Trophoblast cell (in vitro differentiated cells and primary cell): ENCODE measurements around the gene ZNF358.
A peak's percentile ranks its signal among the peaks of the same experiment; 100 is the strongest.

ENCODE experiments used
- DNase-seq, 2 donors: peaks; one replicate each; pipeline ENCODE4 v3.0.0-alpha.2; 2016
- H2AFZ ChIP-seq: 2 replicates; pipeline ENCODE4 v1.6.1; 2013; ENCODE audit warnings: low read length, moderate library complexity, mild to moderate bottlenecking; ENCODE audit not compliant: insufficient read depth, poor library complexity
- H2AK5ac ChIP-seq: 2 replicates; pipeline ENCODE4 v1.6.1; 2013; ENCODE audit warnings: mild to moderate bottlenecking, low read length
- H2BK120ac ChIP-seq: 2 replicates; pipeline ENCODE4 v1.6.1; 2013; ENCODE audit warnings: low read length, mild to moderate bottlenecking, moderate library complexity; ENCODE audit not compliant: insufficient read depth, poor library complexity
- H2BK12ac ChIP-seq: 2 replicates; pipeline ENCODE4 v1.6.1; 2013; ENCODE audit warnings: mild to moderate bottlenecking, low read length, moderate library complexity
- H2BK5ac ChIP-seq: 2 replicates; pipeline ENCODE4 v1.6.1; 2013; ENCODE audit warnings: low read length, low read depth, moderate library complexity, mild to moderate bottlenecking; ENCODE audit not compliant: poor library complexity
- H3K14ac ChIP-seq: 2 replicates; pipeline ENCODE4 v1.6.1; 2013; ENCODE audit warnings: mild to moderate bottlenecking, low read length
- H3K18ac ChIP-seq: 2 replicates; pipeline ENCODE4 v1.6.1; 2013; ENCODE audit warnings: mild to moderate bottlenecking, low read length
- H3K23ac ChIP-seq: 2 replicates; pipeline ENCODE4 v1.6.1; 2013; ENCODE audit warnings: low read length
- H3K27ac ChIP-seq: 2 replicates; pipeline ENCODE4 v1.5.1; 2013; ENCODE audit warnings: low read depth, mild to moderate bottlenecking, inconsistent platforms, low read length, moderate library complexity
- H3K27me3 ChIP-seq: 2 replicates; pipeline ENCODE4 v1.6.1; 2013; ENCODE audit warnings: inconsistent platforms, mild to moderate bottlenecking, low read length, moderate library complexity; ENCODE audit not compliant: insufficient read depth
- H3K36me3 ChIP-seq, 2 experiments: 1 replicate in 1 of 2; 2 replicates in 1 of 2; pipeline ENCODE4 v1.6.1; 2013; ENCODE audit warnings: low read length in 2 of 2, mild to moderate bottlenecking in 2 of 2, moderate library complexity in 1 of 2; ENCODE audit not compliant: insufficient read depth in 2 of 2, control insufficient read depth in 1 of 2
- H3K4ac ChIP-seq: 2 replicates; pipeline ENCODE4 v1.6.1; 2013; ENCODE audit warnings: low read depth, mild to moderate bottlenecking, low read length, moderate library complexity
- H3K4me1 ChIP-seq, 2 experiments: 1 replicate in 1 of 2; 2 replicates in 1 of 2; pipeline ENCODE4 v1.6.1; 2013; ENCODE audit warnings: low read length in 2 of 2, mild to moderate bottlenecking in 2 of 2, moderate library complexity in 1 of 2; ENCODE audit not compliant: insufficient read depth in 2 of 2, control insufficient read depth in 1 of 2
- H3K4me2 ChIP-seq: 2 replicates; pipeline ENCODE4 v1.6.1; 2013; ENCODE audit warnings: inconsistent platforms, mild to moderate bottlenecking, low read length, moderate library complexity
- H3K4me3 ChIP-seq: 2 replicates; pipeline ENCODE4 v1.5.1; 2013; ENCODE audit warnings: mild to moderate bottlenecking, low read depth, low read length, inconsistent platforms
- H3K79me1 ChIP-seq: one replicate; pipeline ENCODE4 v1.6.1; 2013; ENCODE audit warnings: low read length
- H3K79me2 ChIP-seq: 2 replicates; pipeline ENCODE4 v1.6.1; 2013; ENCODE audit warnings: low read length, mild to moderate bottlenecking; ENCODE audit not compliant: control insufficient read depth, insufficient read depth, poor library complexity
- H3K9ac ChIP-seq: 2 replicates; pipeline ENCODE4 v1.6.1; 2013; ENCODE audit warnings: mild to moderate bottlenecking, low read length
- H3K9me3 ChIP-seq: 2 replicates; pipeline ENCODE4 v1.6.1; 2013; ENCODE audit warnings: low read depth, mild to moderate bottlenecking, control low read depth, inconsistent platforms, low read length; ENCODE audit not compliant: insufficient read depth
- H4K12ac ChIP-seq: 2 replicates; pipeline ENCODE4 v1.6.1; 2013; ENCODE audit warnings: low read depth, mild to moderate bottlenecking, low read length, moderate library complexity
- H4K8ac ChIP-seq: 2 replicates; pipeline ENCODE4 v1.6.1; 2013; ENCODE audit warnings: low read depth, mild to moderate bottlenecking, low read length, moderate library complexity
- H4K91ac ChIP-seq: one replicate; pipeline ENCODE4 v1.6.1; 2013; ENCODE audit warnings: low read depth, mild to moderate bottlenecking, low read length, moderate library complexity
- WGBS: extraction: QIAGEN DNeasy Blood & Tissue Kit; methylation state at CpG from one replicate; pipeline ENCODE4 v1.1.7; 2013; ENCODE audit warnings: missing lambda C conversion rate; ENCODE audit not compliant: insufficient read length, insufficient coverage; ENCODE audit errors: extremely low coverage; 5-methylcytosine and 5-hydroxymethylcytosine counted together

The ZNF358 gene

DNA sequence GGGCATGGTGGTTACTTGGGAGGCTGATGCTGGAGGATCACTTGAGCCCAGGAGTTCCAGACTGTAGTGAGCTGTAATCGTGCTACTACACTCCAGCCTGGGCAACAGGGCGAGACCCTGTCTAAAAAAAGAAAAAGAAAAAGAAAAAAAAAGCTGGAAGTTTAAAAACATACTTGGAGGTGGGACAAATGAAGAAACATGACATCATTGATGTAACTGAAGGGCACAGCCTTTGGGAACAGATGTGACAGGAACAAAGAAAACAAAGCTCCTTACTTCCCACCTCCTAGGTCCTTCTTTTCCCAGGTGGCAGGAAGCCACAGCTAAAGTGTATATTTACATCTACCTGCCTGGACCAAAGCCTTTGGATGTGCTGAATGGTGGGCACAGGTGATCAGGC, 29.0 kb upstream of the ZNF358 start:
- WGBS = no CpG with 5 or more reads among the region's 2 CpGs
- H4K91ac ChIP-seq = no peak overlapping the region
- H3K4me1 ChIP-seq = peaks cover 17 to 24% of the 10 kb centered on the region in 2 experiments
- no peak overlapping the region for H2AK5ac ChIP-seq
- no peak overlapping the region for H4K12ac ChIP-seq
- no peak overlapping the region for H3K18ac ChIP-seq
- peaks cover 26% of the 10 kb centered on the region for H3K79me1 ChIP-seq
- H2AFZ ChIP-seq = no peak overlapping the region
- H2BK5ac ChIP-seq = no peak overlapping the region
- no peak overlapping the region for H3K9ac ChIP-seq
- no peak overlapping the region for H3K4me2 ChIP-seq
- H4K8ac ChIP-seq = no peak overlapping the region
- H3K23ac ChIP-seq = no peak overlapping the region
- H3K36me3 ChIP-seq = no peaks in the 10 kb centered on the region
- H3K27me3 ChIP-seq = no peaks in the 10 kb centered on the region
- no peak for DNase-seq
- no peak overlapping the region for H3K27ac ChIP-seq
- no peak overlapping the region for H3K4ac ChIP-seq
- peaks cover 3% of the 10 kb centered on the region for H3K9me3 ChIP-seq
- H3K79me2 ChIP-seq = peaks cover 5% of the 10 kb centered on the region
- H2BK12ac ChIP-seq = peak overlapping the region; percentile 42
- no peak overlapping the region for H2BK120ac ChIP-seq
- H3K4me3 ChIP-seq = no peak overlapping the region
- no peak overlapping the region for H3K14ac ChIP-seq

DNA sequence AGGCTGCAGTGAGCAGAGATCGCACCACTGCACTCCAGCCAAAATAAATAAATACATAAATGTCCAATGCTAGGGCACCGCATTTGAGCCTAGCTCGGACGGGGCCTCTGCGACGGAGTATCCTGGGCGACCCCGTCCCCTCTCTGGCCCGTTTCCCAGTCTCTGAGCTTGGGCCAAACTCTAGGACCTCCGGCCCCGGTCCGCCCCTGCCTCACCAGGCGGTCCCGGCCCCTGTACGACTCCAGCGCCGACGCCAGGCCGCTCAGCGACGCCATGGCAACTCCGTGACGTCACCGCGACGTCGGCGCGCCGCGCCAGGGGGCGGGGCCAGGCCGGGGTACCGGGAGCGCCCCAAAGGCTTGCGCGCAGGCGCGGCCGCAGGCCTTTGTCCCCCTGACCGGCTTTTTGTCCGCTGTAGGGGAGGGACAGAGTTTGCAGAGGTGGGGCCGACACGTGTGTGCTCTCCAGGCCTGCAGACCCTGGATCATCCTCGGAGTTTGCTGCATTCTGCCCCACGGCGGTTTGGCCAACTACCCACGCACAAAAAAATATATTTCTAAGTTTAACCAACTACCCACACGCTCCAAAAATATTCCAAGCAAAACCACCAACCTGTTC, 27.1 kb upstream of the ZNF358 start, which contains the start of gene PEX11G:
TSS of gene PEX11G (minus strand) at position 300 of the 618 bp plus-strand sequence. CDS start at position 275, 25 bp downstream.
- no peak within 1 kb of the TSS for H3K23ac ChIP-seq
- no peaks in the 10 kb centered on the region for H3K27me3 ChIP-seq
- H3K18ac ChIP-seq = peak within 1 kb of the TSS; percentile 95
- H2BK5ac ChIP-seq = peak within 1 kb of the TSS; percentile 64
- H3K9ac ChIP-seq = no peak within 1 kb of the TSS
- H2AK5ac ChIP-seq = peak within 1 kb of the TSS; percentile 9
- H4K91ac ChIP-seq = peak within 1 kb of the TSS; percentile 97
- no peaks in the 10 kb centered on the region for H3K9me3 ChIP-seq
- no peaks in the 10 kb centered on the region for H3K36me3 ChIP-seq
- H4K12ac ChIP-seq = peak within 1 kb of the TSS; percentile 94
- no CpG with 5 or more reads among the region's 49 CpGs for WGBS
- peaks cover 2% of the 10 kb centered on the region for H3K79me2 ChIP-seq
- DNase-seq = peak; percentile 63 to 77
- H3K4ac ChIP-seq = peak within 1 kb of the TSS; percentile 84
- H3K4me1 ChIP-seq = peaks cover 6 to 10% of the 10 kb centered on the region in 2 experiments
- H3K4me2 ChIP-seq = peak within 1 kb of the TSS; percentile 75
- peak within 1 kb of the TSS; percentile 66 for H2BK12ac ChIP-seq
- peak within 1 kb of the TSS; percentile 94 for H3K14ac ChIP-seq
- H2AFZ ChIP-seq = peak within 1 kb of the TSS; percentile 94
- peak within 1 kb of the TSS; percentile 66 for H3K4me3 ChIP-seq
- H3K27ac ChIP-seq = peak within 1 kb of the TSS; percentile 54
- H2BK120ac ChIP-seq = peak within 1 kb of the TSS; percentile 61
- peaks cover 11% of the 10 kb centered on the region for H3K79me1 ChIP-seq
- H4K8ac ChIP-seq = peak within 1 kb of the TSS; percentile 96

DNA sequence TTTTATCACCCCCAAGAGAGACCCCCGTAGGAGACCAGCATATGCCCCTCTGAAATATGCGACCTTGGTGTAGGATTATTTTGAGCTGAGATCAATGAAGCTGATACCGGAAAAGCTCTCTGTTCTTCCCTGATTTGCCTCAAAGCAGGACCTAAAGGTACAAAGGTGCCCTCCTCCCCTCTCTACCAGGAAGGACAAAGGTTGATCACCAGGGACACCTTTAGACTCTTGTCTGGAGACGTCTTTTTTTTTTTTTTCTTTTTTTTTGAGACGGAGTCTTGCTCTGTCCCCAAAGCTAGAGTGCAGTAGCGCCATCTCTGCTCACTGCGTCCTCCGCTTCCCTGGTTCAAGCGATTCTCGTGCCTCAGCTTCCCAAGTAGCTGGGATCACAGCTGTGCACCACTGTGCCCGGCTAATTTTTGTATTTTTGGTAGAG, 26.3 kb upstream of the ZNF358 start:
- peak overlapping the region; percentile 26 for H4K8ac ChIP-seq

DNA sequence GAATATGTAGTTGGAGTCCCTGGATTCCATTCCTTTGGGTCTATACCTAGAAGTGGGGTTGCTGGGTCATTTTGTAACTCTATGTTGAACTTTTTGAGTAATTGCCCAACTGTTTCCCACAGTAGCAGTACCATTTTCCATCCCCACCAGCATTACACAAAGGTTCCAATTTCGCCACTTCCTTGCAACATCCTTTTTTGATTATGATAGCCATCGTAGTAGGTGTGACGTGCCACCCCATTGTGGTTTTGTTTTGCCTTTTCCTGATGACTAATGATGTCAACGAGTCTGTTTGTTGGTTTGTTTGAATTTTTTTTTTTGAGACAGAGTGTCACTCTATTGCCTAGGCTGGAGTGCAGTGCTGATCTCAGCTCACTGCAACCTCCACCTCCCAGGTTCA, 23.8 kb upstream of the ZNF358 start:
- no peak overlapping the region for H3K9ac ChIP-seq
- no peak overlapping the region for H3K4ac ChIP-seq
- H3K18ac ChIP-seq = no peak overlapping the region
- no peak overlapping the region for H3K4me2 ChIP-seq
- no peaks in the 10 kb centered on the region for H3K36me3 ChIP-seq
- no peak overlapping the region for H2AFZ ChIP-seq
- no peak overlapping the region for H3K4me3 ChIP-seq
- H2AK5ac ChIP-seq = no peak overlapping the region
- H3K9me3 ChIP-seq = no peaks in the 10 kb centered on the region
- no peak overlapping the region for H2BK12ac ChIP-seq
- no peak overlapping the region for H4K91ac ChIP-seq
- H4K8ac ChIP-seq = no peak overlapping the region
- no peak overlapping the region for H3K23ac ChIP-seq
- no CpG with 5 or more reads among the region's 4 CpGs for WGBS
- no peak overlapping the region for H4K12ac ChIP-seq
- H2BK120ac ChIP-seq = no peak overlapping the region
- no peaks in the 10 kb centered on the region for H3K27me3 ChIP-seq
- peak; percentile 44 to 79 for DNase-seq
- H3K4me1 ChIP-seq = peaks cover 6 to 14% of the 10 kb centered on the region in 2 experiments
- peaks cover 2% of the 10 kb centered on the region for H3K79me2 ChIP-seq
- no peak overlapping the region for H2BK5ac ChIP-seq
- H3K79me1 ChIP-seq = peaks cover 11% of the 10 kb centered on the region
- no peak overlapping the region for H3K14ac ChIP-seq
- H3K27ac ChIP-seq = no peak overlapping the region

More for the DNA sequence above, 26.3 kb upstream of the ZNF358 start:
- Histone ChIP-seq H3K36me3 (no peaks in the 10 kb centered on the region), H3K4me2 (no peak overlapping the region), H3K27ac (no peak overlapping the region), H4K12ac (peak overlapping the region; percentile 44), H3K4me3 (no peak overlapping the region), H4K91ac (peak overlapping the region; percentile 70), H3K9me3 (no peaks in the 10 kb centered on the region), H3K4me1 (peaks cover 6 to 14% of the 10 kb centered on the region in 2 experiments), H2BK120ac (no peak overlapping the region), H2BK5ac (peak overlapping the region; percentile 12), H3K9ac (no peak overlapping the region), H2AFZ (peak overlapping the region; percentile 30), H3K27me3 (no peaks in the 10 kb centered on the region), H3K79me2 (peaks cover 2% of the 10 kb centered on the region), H2BK12ac (peak overlapping the region; percentile 6), H2AK5ac (peak overlapping the region; percentile 9), H3K18ac (no peak overlapping the region), H3K79me1 (peaks cover 11% of the 10 kb centered on the region), H3K4ac (peak overlapping the region; percentile 9), H3K14ac (no peak overlapping the region), H3K23ac (no peak overlapping the region)
- no CpG with 5 or more reads among the region's 11 CpGs for WGBS
- DNase-seq = no peak
